ENCODE measurements around the gene SFXN5.

The SFXN5 gene

DNA sequence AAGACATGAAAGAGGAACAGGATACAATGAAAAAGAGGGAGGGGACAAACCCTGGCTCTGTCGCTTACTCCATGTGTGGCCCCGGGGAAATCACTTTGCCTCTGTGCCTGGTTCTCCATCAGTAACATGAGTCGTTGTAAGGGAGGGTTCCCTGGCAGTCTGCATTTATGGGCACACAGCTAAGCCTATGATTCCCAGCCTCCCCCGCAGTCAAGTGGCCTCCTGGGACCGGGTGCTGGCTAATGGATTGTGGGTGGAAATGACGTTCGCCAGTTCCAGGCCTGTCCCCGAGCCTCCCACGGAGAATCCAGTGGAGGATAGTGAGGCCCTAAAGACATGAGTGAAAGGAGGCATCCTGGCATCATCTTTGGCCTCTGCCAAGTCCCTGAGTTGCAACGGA, 42.7 kb downstream of the SFXN5 start:
- Histone ChIP-seq H3K9me3 (replicated peaks in 1 of 11) (no peaks in the 10 kb centered on the region), H3K27ac (no peak overlapping the region), H3K4me3 (no peak overlapping the region), H3K27me3 (no peaks in the 10 kb centered on the region), H4K20me1 (peaks cover 0 to 24% (median 0%) of the 10 kb centered on the region in 11 experiments; a peak in 4 of 22 replicates), H3K4me2 (peak overlapping the region in 2 of 11 experiments; percentile 21 to 24; a peak in 1 of 22 replicates), H3K4me1 (peaks cover 9 to 28% (median 14%) of the 10 kb centered on the region in 10 experiments; a peak in 19 of 20 replicates), H3K9ac (no peak overlapping the region), H3K36me3 (peaks cover 0 to 7% (median 0%) of the 10 kb centered on the region in 11 experiments; a peak in 4 of 22 replicates)
- no peak for TF ChIP-seq Cebpa-rat (IDR thresholded peaks at IDR 0.05)

- peaks cover 0 to 20% (median 0%) of the 10 kb centered on the region in 11 experiments; a peak in 3 of 22 replicates for H4K20me1 ChIP-seq
- no peak overlapping the region for H3K4me2 ChIP-seq
- no peaks in the 10 kb centered on the region for H3K27me3 ChIP-seq
- H3K27ac ChIP-seq = no peak overlapping the region
- H3K36me3 ChIP-seq = peaks cover 0 to 7% (median 0%) of the 10 kb centered on the region in 11 experiments; a peak in 4 of 22 replicates
- H3K9ac ChIP-seq = no peak overlapping the region
- H3K4me3 ChIP-seq = no peak overlapping the region
- TF ChIP-seq Cebpa-rat (IDR thresholded peaks at IDR 0.05) = no peak
- H3K9me3 ChIP-seq (replicated peaks in 1 of 11) = no peaks in the 10 kb centered on the region
- peaks cover 8 to 21% (median 11%) of the 10 kb centered on the region in 10 experiments for H3K4me1 ChIP-seq
Observed at GRCh38 chr2:73027340-73027739, 44.2 kb downstream of the SFXN5 start.

GRCh38 chr2:73023497-73023896, 48.0 kb downstream of the SFXN5 start:
- Histone ChIP-seq H3K4me2 (no peak overlapping the region), H3K9me3 (replicated peaks in 1 of 11) (no peaks in the 10 kb centered on the region), H3K4me3 (no peak overlapping the region), H3K36me3 (peaks cover 0 to 15% (median 0%) of the 10 kb centered on the region in 11 experiments; a peak in 5 of 22 replicates), H3K27ac (no peak overlapping the region), H3K9ac (no peak overlapping the region), H3K27me3 (no peaks in the 10 kb centered on the region), H3K4me1 (peaks cover 7 to 16% (median 13%) of the 10 kb centered on the region in 10 experiments; a peak in 16 of 20 replicates), H4K20me1 (peaks cover 0 to 10% (median 0%) of the 10 kb centered on the region in 11 experiments; a peak in 3 of 22 replicates)
- no peak for TF ChIP-seq Cebpa-rat (IDR thresholded peaks at IDR 0.05)

DNA sequence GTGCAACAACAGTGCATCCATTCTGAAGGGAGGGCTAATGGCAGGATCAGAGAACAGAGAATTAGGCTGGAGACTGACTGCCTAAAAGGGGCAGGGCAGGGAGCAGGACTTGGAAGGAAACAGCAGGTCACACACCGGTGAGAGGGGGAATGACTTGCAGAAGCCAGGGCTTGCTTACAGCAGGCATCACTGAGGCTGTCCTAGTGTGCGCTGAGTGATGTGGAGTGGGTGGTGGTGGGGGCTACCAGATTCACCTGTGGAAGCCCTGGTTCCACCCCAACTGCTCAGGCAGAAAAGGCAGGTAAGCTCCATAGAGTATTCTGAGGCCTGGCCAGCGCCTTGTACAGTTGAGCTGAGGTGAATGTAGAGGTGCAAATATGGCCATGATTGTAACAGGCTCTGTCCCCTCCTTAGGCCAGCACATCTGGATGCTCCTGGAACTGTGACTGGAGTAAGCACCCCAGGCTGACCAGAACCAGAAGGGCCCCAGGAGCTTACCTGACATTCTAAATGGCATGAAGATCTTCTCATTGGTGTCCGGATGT, 49.4 kb downstream of the SFXN5 start:
- Histone ChIP-seq H3K27ac (no peak overlapping the region), H3K4me2 (peak overlapping the region in 2 of 11 experiments; percentile 4 to 5; a peak in 2 of 22 replicates), H4K20me1 (peaks cover 0 to 10% (median 0%) of the 10 kb centered on the region in 11 experiments; a peak in 3 of 22 replicates), H3K4me3 (no peak overlapping the region), H3K36me3 (peaks cover 0 to 8% (median 0%) of the 10 kb centered on the region in 11 experiments; a peak in 3 of 22 replicates), H3K9me3 (replicated peaks in 1 of 11) (no peaks in the 10 kb centered on the region), H3K27me3 (no peaks in the 10 kb centered on the region), H3K4me1 (peaks cover 7 to 17% (median 13%) of the 10 kb centered on the region in 10 experiments; a peak in 17 of 20 replicates), H3K9ac (no peak overlapping the region)
- no peak for TF ChIP-seq Cebpa-rat (IDR thresholded peaks at IDR 0.05)

DNA sequence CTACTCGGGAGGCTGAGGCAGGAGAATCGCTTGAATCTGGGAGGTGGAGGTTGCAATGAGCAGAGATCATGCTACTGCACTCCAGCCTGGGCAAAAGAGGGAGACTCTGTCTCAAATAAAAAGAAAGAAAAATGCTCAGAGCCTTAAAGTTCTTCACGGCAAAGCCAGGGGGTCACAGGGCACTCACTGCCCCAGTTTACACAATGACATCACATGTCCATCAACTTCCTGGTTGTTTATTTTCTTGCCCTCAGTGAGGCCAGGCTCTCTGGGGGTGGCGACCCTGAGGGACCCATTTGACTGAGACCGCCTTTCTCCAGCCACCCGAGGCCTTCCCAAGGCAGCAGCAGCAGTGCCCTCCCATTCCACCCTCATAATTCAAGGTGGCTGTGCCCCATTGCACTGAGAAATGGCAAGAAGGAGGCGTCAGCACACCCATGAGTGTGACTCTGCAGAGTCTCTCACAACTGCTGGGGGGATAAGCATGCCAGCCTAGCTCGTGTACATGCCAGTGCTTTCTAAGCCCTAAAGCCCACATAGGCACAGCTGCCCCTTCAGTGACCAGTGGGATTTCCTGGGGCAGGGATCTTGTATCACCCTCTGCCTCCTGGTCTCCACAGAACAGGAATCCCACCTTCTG, 50.0 kb downstream of the SFXN5 start:
- no peak overlapping the region for H3K4me3 ChIP-seq
- peak overlapping the region in 4 of 11 experiments; percentile 5 to 37 (median 18); a peak in 2 of 22 replicates for H3K4me2 ChIP-seq
- H3K27me3 ChIP-seq = no peaks in the 10 kb centered on the region
- H3K9me3 ChIP-seq (replicated peaks in 1 of 11) = no peaks in the 10 kb centered on the region
- H3K4me1 ChIP-seq = peaks cover 7 to 17% (median 13%) of the 10 kb centered on the region in 10 experiments; a peak in 17 of 20 replicates
- H3K9ac ChIP-seq = no peak overlapping the region
- H4K20me1 ChIP-seq = peaks cover 0 to 10% (median 0%) of the 10 kb centered on the region in 11 experiments; a peak in 3 of 22 replicates
- peaks cover 0 to 10% (median 0%) of the 10 kb centered on the region in 11 experiments; a peak in 4 of 22 replicates for H3K36me3 ChIP-seq
- no peak overlapping the region for H3K27ac ChIP-seq
- TF ChIP-seq Cebpa-rat (IDR thresholded peaks at IDR 0.05) = no peak

DNA sequence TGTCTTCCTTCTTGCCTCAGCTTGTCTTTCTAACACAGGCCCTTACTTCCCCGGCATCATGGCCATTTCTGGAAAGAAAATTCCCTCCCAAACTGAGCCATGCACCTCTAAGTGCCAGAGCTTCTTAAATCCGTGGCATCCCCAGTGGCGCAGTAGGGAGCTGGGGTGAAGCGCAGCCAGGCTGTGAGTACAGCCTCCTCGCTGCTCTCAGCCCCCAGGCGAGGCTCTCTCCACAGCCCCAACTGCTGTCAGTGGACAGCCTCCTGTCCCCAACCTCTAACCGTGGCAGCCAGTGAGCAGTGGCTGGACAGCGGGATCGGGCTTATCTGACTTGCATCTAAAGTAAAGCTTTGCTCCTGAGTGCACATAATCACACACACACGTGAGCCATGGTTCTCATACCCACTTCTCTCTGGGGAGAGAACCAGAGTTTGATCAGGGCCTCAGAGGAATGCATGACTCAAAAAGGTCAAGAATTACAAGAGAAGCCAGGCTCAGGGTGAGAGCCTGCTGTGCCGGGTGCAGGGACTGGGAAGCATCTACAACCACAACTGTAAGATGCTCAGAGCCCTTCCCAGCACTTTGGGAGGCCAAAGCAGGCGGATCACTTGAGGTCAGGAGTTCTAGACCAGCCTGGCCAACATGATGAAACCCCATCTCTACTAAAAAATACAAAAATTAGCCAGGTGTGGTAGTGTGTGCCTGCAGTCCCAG, 50.7 kb downstream of the SFXN5 start:
- H3K9ac ChIP-seq = no peak overlapping the region
- peaks cover 0 to 14% (median 0%) of the 10 kb centered on the region in 11 experiments; a peak in 4 of 22 replicates for H3K36me3 ChIP-seq
- H3K4me1 ChIP-seq = peaks cover 7 to 17% (median 13%) of the 10 kb centered on the region in 10 experiments; a peak in 17 of 20 replicates
- H3K27me3 ChIP-seq = no peaks in the 10 kb centered on the region
- no peak overlapping the region for H3K4me3 ChIP-seq
- H3K27ac ChIP-seq = no peak overlapping the region
- H3K4me2 ChIP-seq = peak overlapping the region in 4 of 11 experiments; percentile 5 to 37 (median 17); a peak in 1 of 22 replicates
- TF ChIP-seq Cebpa-rat (IDR thresholded peaks at IDR 0.05) = no peak
- peaks cover 0 to 9% (median 0%) of the 10 kb centered on the region in 11 experiments; a peak in 3 of 22 replicates for H4K20me1 ChIP-seq
- no peaks in the 10 kb centered on the region for H3K9me3 ChIP-seq (replicated peaks in 1 of 11)

GRCh38 chr2:73020306-73020656, 51.2 kb downstream of the SFXN5 start:
- no peak overlapping the region for H3K9ac ChIP-seq

GRCh38 chr2:73018188-73018825, 53.2 kb downstream of the SFXN5 start:
- H3K27me3 ChIP-seq = no peaks in the 10 kb centered on the region
- H3K36me3 ChIP-seq = peaks cover 0 to 14% (median 0%) of the 10 kb centered on the region in 11 experiments; a peak in 3 of 22 replicates
- peaks cover 7 to 17% (median 13%) of the 10 kb centered on the region in 10 experiments; a peak in 17 of 20 replicates for H3K4me1 ChIP-seq
- no peak overlapping the region for H3K27ac ChIP-seq
- H3K9ac ChIP-seq = no peak overlapping the region
- no peak overlapping the region for H3K4me3 ChIP-seq
- H4K20me1 ChIP-seq = peaks cover 0 to 3% (median 0%) of the 10 kb centered on the region in 11 experiments; a peak in 1 of 22 replicates
- no peak for TF ChIP-seq Cebpa-rat (IDR thresholded peaks at IDR 0.05)
- no peaks in the 10 kb centered on the region for H3K9me3 ChIP-seq (replicated peaks in 1 of 11)
- H3K4me2 ChIP-seq = no peak overlapping the region

More at GRCh38 chr2:73020306-73020656, 51.2 kb downstream of the SFXN5 start:
- TF ChIP-seq Cebpa-rat (IDR thresholded peaks at IDR 0.05) = no peak
- H3K4me3 ChIP-seq = no peak overlapping the region
- H3K4me2 ChIP-seq = 0 out of 22 replicates have a peak overlapping the region, but pooled peaks of 1 of the 11 experiments have one; percentile 37
- peaks cover 0 to 14% (median 0%) of the 10 kb centered on the region in 11 experiments; a peak in 3 of 22 replicates for H3K36me3 ChIP-seq
- H3K4me1 ChIP-seq = peaks cover 7 to 17% (median 13%) of the 10 kb centered on the region in 10 experiments; a peak in 17 of 20 replicates
- no peaks in the 10 kb centered on the region for H3K9me3 ChIP-seq (replicated peaks in 1 of 11)
- no peak overlapping the region for H3K27ac ChIP-seq
- H4K20me1 ChIP-seq = peaks cover 0 to 4% (median 0%) of the 10 kb centered on the region in 11 experiments; a peak in 3 of 22 replicates
- H3K27me3 ChIP-seq = no peaks in the 10 kb centered on the region
